ENCODE results near the gene PRKACA.
A peak's percentile ranks its signal among the peaks of the same experiment; 100 is the strongest.

The PRKACA gene

DNA sequence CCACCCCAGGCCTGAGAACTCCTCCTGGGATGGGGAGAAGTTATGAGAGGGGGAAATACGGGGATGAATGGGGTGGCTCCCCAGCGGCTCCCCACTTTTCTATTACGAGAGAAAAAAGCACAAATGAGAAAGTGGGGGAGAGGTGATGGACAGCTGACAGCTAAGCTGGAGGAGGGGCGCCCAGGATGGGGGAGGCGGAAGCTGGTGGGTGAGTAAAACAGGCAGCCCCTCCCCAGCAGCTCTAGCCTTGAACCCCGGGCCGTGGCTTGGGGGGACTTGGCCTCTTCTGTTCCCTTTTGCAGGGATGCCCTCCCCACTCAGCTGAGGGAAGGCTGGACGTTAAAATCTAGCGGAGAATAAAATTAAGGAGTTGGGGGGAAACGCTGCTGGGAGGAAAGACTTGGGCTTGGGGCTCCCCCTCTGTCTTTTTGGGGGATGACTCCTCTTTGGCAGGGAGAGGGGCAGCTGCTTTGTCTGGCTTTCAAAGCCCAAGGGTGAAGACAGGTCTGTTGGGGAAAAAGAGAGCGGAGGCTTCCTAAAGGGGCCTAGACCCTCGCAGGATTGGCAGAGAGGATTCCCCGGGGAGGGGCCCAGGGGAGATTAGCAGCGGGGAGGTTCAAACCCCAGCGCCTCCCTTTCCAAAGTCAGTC, 25.6 kb downstream of the PRKACA start:
- peak; percentile 52 for DNase-seq

DNA sequence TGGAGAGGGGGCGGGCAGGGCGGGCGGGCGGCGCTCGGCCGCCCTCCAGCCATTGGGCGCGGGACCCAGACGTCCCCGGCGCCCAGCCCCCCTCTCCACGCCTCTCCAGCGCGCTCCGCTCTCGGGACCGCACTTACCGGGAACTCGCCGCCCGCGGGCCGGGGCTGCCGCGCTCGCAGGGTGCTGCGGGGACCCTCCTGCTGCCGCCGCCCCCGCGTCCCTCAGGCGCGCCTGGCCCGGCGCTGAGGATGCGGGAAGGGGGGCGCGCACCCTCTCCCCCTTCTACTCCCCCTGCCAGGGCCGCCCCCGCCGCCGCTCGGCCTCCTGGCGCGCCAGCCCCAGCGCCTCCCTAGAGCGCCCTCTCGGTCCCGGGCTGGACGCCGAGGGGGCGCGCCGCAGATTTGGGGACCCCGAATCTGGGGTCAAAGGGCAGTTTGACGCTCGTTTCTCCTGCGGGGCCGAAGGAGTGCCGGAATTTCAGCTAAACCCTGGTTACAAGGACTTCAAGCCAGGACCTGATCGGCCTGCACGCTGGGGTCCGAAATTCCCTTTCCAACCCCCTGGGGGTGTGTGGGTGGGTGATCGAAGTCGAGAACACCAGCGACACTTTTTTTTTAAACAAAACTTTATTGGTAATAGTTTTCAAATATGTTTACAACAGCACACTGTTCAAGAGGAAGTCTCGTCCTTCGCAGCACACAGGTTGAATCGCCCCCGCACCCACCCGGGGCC, 26.3 kb downstream of the PRKACA start:
- DNase-seq: peak; percentile 78

DNA sequence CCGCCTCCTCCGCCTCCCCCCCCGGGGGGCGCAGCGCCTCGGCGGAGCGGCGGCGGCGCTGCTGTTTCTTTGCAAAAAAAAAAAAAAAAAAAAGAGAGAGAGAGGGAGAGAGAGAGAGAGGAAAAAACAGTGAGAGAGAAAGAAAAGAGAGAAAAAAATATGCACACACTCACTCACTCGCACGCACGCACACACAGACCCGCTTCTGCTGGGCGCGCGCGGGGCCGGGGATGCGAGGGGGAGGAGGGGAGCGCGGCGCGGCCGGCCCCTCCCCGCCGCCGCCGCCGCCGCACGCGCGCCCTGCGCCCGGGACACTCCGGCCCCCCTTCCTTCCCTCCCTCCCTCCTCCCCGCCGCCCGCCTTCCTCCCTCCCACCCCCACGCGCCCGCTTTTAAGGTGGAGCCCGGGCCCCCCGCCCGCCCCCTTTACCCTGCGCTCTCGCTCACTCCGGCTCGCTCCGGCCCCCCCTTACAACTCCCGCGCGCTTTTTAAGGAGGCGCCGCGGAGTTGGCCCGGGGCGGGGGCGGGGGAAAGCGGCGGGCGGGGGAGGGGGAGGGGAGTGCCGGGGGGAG, 27.0 kb downstream of the PRKACA start, which contains the start of gene SAMD1:
Gene SAMD1, minus strand, starts transcription at position 243 of the 572 bp plus-strand sequence.
- peak; percentile 98 for DNase-seq

DNA sequence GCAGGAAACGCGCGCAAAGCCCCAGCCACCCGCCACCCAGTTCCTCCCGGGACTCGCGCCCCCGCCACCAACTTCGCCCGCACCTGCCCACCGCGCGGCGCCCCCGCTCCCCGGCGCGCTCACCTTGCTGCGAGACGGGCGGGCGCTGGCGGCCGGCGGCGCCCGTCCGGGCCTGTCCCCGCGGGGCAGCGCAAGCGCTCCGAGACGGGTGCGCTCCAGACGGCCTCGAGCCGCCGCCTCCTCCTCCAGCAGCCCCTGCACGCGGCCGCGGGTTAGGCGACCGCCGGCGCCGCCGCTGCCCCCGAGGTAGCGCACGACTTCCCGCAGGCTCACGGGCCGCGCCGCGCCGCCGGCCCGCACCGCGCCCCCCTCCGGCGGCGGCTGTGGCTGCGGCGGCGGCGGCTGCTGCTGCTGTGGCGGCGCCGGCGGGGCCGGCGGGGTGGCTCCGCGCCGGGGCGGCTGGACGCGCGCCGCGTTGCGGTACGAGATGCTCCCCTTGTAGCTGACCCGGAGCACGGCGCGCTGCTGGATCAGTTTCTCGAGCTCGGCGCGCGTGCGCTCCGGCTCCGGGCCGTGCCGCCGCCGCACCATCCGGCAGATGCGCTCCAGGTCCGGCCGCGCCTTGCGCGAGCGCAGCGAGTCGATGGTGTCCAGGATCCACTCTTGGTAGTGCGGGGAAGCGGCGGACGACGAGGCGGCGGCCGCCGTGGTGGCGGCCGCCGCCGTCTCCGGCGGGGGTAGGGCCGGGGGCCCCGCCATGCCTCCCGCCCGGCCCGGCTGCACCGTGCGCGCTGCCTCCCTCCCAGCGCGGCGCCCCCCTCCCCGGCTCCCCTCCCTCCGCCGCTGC, 27.7 kb downstream of the PRKACA start:
- peak; percentile 81 for DNase-seq

DNA sequence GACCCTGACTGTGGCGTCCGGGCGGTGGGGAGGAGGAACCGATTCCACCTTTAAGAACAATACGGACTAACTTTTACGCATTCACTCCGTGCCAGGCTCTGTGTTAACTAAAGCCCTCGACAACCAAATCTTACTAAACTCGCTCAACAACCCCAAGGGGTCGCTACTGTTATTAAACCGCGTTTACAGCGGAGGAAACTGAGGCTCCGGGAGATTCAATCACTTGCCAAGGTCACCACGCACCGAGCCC, 28.2 kb downstream of the PRKACA start:
- peak; percentile 54 for DNase-seq

DNA sequence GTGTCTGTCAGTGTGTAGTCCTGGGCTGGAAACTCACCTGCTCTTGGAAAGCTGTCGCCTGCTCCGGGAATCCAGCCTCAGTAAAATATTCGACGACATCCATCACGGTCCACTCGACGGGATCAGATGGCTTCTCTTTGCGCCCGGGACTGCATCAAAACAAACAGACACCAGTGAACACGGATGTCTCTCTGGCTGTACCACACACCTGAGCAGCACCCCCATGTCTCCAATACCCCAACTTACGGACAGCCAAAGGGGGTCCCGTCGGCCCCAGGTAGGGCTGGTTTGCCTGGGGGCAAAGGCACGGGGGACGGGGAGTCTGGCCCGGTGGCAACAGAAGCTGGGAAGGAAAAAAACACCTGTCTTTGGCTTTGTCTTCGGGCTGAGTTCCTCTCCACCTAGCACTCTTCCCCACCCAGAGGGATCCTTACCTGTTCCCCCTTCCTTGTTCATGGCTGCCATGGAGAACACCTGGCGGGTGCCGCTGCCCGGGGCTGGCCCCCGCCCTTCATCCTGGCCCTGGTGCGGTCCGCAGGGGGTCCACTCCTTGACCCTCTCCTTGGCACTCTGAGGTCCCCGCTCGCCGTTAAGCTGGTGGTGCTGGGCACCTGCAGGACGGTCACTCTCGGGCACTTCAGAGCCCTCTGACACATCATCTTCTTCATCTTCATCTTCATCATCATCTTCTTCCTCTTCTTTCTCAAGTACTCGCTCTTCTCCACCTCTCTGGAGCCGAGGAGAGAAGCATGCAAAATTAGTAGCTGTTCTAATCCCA, 28.7 kb downstream of the PRKACA start:
- no peak for DNase-seq

DNA sequence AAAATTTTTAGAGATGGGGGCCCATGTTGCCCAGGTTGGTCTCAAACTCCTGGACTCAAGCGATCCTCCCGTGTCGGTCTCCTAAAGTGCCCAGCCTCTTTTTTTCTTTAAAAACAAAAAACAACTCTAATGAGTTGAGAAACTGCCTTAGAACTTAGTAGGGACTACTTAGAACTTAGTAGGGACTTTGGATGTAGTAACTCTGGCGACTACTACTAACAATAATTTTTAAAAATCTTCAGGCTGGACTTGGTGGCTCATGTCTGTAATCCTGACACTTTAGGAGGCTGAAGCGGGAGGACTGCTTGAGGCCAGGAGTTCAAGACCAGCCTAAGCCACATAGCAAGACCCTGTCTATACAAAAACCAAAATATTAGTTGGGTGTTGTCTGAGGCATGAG, 31.5 kb downstream of the PRKACA start:
- no peak for DNase-seq

DNA sequence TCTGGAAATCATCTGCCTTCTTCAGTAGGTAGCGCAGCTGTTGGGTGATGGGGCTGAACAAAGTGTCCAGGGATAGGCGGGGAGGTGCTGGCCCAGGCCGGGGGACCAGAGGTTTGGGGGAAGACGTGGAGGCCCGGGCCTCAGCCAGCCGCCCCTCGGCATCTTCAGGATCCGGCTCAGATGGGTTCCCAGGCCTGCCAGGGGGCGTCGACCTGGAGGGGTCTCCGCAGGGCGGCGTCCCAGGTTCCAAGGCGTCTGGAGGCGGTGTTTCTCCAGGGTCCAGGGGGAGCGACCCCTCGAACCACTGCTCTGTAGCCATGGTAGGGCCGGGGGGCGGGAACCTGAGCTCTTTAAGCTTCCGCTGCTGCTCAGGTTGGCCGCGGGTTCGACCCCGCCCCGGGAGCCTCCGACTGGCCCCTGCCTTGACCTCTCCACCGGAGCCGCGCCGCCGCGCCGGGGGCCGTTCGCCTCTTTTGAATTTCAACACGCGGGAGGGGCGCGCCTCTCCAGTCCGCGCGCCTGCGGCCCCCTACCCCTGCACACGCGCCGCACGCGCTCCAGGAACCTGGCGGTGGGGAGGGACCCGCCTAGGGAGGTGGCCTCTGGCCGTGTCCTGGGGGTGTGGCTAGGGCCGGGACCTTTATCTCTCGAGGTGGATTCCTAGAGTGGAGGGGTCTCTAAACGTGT, 32.1 kb downstream of the PRKACA start, which contains the start of gene C19orf67:
Gene C19orf67, minus strand, starts transcription at position 475 of the 687 bp plus-strand sequence. Its CDS starts 156 bp downstream, at position 319.
- DNase-seq: no peak

DNA sequence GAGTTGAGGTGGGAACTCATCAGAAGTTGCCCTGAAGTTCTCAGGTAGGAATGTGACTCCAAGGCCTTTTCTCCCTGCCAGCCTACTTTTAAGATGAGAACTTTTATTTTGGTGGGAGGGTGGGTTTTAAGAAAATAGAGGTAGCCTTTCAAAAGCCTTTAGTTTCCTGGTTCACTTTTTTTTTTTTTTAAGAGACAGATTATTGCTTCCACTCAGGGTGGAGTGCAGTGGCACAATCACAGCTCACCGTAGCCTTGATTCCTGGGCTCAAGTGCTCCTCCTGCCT, 34.9 kb downstream of the PRKACA start:
- DNase-seq: no peak

DNA sequence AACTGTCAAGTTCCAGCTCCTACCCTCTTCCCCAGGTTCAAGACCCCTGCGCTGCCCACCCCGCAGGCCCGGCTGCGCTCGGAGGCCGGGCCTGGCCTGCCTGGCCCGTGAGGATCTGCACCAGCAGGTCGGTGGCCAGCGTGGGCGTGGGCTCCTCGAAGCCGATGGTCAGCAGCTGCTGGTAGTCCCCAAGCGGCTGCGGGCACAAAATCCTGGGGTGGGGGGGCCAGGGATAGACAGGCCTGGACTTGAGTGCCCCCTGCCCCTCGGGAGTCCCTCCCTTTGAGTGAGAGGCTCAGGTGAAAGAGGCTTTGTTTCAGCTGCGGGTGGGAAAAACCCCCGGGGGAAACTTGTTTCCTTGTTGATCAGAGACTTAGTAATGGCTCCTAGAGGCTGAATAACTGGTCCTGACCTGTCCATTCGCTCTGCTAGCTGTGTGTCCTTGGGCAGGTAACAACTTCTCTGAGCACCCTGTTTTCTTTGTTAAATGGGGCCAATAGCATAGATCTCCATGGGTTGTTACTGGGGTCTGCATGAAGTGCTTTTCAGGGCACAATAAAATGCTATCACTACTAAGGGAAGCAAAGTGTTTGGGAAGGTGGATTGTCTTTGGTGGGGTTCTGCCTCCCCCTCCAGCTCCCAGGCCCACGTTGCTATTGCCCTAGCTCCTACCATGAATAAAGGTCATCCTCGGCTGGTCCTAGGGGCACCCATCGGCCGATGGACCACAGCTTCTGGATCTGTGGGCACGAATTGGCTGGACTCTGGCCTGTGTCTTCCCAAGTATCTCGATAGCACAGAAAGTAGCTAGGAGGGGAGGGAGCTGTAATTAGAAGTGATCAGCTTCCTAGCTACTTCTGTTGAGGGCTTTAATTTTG, 35.5 kb downstream of the PRKACA start:
- peak; percentile 63 for DNase-seq

DNA sequence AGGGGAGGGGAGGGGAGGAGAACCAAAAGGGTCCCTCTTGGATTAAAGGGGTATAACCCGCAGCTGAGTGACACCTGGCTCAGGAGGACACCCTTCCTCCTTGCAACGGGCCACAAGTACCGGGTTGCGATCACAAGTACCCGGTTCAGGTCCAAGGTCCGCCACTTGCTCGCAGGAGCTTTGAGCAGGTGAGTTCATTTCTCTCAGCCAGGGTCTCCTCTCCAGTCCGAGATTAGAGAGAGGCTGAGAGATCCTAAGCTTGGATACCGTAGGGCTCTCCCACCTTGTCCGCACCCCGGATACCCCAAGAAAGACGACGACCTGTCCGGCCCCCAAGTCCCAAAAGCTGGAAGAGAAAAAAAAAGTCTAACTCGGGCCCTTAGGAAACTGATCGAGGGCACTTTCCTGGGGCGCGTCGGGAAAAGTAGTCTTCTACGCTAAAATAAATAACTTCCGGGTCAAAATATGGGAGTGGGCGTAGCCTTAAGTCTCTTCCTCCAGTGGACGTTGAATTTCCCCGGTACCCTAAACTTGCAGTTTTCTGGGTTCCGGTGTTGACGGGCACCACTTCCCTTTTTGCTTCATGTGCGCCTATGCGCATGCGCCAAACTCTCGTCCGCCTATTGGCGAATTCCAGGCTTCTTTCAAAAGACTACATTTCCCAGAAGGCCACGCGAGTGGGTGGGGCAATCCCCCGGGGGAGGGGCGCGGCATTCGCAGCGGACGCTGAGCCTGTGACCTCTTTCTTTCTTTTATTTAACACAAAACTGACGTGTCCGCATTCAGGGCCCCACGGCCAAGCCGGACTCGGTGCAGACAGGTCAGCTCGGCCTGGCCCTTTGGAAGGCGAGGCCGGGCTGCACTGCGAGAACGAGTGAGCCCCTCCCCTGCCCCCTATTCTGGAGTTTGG, 36.4 kb downstream of the PRKACA start:
- DNase-seq: peak; percentile 100

DNA sequence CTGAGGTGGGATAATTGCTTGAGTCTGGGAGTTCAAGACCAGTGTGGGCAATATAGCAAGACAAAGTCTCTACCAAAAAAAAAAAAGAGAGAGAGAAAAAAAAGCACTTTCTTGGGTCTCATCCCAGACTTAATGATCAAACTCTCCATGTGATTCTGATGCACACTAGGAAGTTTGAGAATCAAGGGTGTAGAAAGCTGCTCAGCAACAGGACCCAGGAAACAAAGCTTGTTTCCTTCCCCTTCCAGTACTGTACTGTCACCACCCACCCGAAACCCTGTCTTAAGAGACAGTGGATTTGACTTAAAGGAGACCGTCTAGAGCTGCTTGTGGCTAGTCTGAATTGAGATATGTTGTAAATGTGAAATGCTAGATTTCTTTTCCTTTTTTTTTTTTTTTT, 39.2 kb downstream of the PRKACA start:
- no peak for DNase-seq

DNA sequence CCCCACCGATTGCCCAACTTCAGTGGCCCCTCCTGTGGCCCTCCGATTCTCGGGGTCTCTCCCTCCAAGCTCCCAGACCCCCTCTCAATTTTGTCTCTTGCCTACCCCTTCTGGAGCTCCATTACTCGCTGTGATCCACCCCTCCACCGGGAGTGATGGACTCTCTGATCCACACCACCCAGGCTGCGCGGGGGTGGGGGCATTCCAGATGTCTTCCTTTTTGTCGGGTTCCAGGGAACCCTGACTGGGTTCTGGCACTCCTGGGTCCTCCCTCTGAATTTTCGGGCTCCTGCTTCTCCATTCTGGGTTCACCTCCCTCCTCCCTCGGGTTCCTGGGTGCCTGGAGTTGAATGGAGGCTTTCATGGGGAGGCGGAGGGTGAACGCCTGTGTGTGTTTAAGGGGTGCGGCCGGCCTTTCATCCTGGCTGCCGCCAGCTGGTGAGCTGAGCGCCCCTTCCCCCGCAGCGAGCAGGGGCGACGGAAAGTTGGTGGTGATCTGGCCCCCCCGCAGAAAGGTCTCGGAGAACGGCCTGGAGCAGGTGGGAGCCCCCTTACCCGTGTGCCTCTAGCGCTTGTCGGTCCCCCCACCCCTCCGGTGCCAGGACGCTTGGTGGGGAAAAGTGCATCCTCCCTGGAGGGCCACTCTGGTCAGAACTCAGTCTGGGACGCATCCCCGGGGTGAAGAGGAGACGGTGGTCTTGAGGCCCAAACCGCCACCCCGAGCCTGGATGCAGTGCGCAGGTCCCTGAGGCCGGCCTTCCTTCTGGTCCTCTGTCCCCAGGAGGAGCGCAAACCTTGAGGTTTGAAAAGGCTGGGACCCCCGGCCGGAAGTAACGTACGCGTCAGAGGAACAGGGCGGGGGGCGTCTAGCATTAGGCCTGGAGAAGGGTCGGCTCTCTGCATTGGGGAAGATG, 43.4 kb downstream of the PRKACA start:
- DNase-seq: peak; percentile 86

DNA sequence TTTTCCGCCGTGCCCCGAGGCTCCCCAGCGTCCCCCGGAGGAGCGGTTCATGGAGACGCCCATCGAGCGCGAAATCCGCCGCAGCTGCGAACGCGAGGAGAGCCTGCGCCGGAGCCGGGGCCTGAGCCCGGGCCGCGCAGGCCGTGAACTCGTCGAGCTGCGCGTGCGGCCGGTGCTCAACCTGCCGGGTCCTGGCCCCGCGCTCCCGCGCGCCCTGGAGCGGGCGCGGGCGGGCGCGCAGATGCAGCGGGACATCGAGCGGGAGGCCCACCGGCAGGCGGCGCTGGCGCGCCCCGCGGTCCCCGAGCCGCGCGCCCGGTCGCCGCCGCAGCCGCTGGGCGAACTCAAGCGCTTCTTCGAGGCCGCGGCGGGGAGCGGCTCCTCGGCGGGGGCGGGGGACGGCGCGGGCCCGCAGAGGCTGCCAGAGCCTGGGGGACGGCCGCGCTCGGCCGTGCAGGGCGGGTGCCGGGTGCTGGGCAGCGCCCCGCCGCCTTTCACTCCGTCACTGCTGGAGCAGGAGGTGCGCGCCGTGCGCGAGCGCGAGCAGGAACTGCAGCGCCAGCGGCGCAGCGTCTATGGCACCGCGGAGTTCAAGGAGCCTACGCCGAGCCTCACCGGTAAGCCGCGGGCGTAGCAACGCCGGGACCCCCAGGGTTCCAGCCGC, 44.2 kb downstream of the PRKACA start:
- DNase-seq: peak; percentile 95

DNA sequence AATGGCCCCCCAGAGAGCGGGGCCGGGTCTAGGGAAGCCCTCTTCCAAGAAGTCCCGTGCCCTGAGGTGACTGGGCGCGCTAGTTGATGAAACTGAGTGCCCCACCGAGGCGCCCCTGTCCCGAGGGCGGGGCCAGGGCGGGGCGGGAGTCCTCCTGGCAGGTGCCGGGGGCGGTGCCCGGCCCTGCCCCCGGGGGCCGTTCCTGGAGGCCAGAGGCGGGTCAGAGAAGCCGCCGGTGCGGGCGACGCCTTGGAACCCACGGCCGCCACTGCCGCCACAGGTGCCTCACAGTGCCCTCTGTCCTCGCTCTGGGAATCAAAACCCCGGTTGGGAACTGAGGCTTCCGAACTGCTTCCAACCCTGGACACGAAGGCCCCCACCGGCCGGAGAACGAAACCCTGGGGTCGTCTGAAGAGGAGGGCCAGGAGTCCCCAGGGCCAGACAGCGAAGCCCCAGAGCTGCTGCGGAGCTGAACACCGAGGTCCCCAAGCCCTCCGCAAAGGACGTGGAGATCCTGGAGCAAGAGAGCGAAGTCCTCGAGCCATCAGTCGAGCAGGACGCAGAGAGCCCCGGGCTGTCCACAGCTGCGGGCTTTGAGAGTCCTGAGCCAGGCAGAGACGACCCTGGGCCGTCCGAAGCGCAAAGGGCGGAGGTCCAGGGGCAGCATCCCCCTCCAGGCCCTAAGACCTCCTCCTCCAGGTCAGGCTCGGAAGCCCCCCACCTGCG, 44.9 kb downstream of the PRKACA start, which contains the start of gene MISP3:
Gene MISP3, plus strand, starts transcription at position 252 of the 726 bp plus-strand sequence. CDS start 524 bp downstream, outside the sequence.
- DNase-seq: peak; percentile 89

DNA sequence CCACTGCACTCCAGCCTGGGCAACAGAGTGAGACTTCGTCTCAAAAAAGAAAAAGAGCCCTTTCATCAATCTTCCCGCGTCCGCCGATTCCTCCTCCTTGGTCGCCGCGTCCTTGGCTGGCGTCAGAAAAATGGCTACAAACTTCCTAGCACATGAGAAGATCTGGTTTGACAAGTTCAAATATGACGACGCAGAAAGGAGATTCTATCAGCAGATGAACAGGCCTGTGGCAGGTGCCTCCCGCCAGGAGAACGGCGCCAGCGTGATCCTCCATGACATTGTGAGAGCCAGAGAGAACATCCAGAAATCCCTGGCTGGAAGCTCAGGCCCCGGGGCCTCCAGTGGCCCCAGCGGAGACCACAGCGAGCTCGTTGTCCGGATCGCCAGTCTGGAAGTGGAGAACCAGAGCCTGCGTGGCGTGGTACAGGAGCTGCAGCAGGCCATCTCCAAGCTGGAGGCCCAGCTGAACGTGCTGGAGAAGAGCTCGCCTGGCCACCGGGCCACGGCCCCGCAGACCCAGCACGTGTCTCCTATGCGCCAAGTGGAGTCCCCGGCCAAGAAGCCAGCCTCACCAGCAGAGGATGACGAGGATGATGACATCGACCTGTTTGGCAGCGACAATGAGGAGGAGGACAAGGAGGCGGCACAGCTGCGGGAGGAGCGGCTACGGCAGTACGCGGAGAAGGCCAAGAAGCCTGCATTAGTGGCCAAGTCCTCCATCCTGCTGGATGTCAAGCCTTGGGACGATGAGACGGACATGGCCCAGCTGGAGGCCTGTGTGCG, 47.1 kb downstream of the PRKACA start:
- DNase-seq: no peak

DNA sequence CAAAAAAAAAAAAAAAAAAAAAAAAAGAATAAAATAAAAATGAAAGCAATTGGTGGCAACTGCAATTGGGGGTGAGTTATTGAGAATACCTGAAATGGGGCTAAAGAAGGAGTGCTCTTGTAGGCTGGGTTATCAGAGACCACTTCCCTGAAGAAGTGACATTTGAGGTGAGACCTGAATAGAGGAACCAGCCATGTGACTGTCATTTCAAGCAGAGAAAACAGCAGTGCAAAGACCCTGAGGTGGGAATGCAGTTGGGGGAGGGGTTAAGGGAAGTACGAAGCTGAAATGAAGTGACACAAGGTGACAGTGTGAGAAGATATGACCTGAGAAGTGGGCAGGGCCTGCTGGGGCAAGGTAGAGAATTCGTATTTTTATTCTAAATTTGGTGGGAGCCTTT, 51.4 kb downstream of the PRKACA start:
- no peak for DNase-seq
